ACC112 (cell line): Measurements from ENCODE around the gene RHEX.

Source experiments
- H2AFZ ChIP-seq: fragments of 200-600 bp; sonication (generic); one replicate; pipeline ENCODE4 v1.6.0; 2017; ENCODE audit warnings: antibody characterized with exemption, low read length; ENCODE audit not compliant: unreplicated experiment
- H3K27ac ChIP-seq: fragments of 200-600 bp; sonication (generic); 2 replicates; pipeline ENCODE4 v1.5.1; 2014; ENCODE audit warnings: low read depth, mild to moderate bottlenecking, antibody characterized with exemption, low read length, moderate library complexity
- H3K27me3 ChIP-seq: fragments of 200-600 bp; sonication (generic); 2 replicates; pipeline ENCODE4 v1.6.1; 2014; ENCODE audit warnings: mild to moderate bottlenecking, antibody characterized with exemption, low read length, moderate library complexity, mixed read lengths; ENCODE audit not compliant: insufficient read depth
- H3K36me3 ChIP-seq: fragments of 200-600 bp; sonication (generic); 2 replicates; pipeline ENCODE4 v1.6.1; 2016; ENCODE audit warnings: mild to moderate bottlenecking, antibody characterized with exemption, low read length, moderate library complexity, mixed read lengths; ENCODE audit not compliant: insufficient read depth
- H3K4me1 ChIP-seq: fragments of 200-600 bp; sonication (generic); one replicate; pipeline ENCODE4 v1.6.1; 2016; ENCODE audit warnings: low read length, mixed read lengths; ENCODE audit not compliant: insufficient read depth, unreplicated experiment, control insufficient read depth
- H3K4me3 ChIP-seq: fragments of 200-600 bp; sonication (generic); 2 replicates; pipeline ENCODE4 v1.5.1; 2014; ENCODE audit warnings: mild to moderate bottlenecking, low read depth, low read length
- H3K79me2 ChIP-seq: fragments of 200-600 bp; sonication (generic); one replicate; pipeline ENCODE4 v1.6.0; 2016; ENCODE audit warnings: low read length; ENCODE audit not compliant: control insufficient read depth, unreplicated experiment, insufficient read depth

RHEX gene

DNA sequence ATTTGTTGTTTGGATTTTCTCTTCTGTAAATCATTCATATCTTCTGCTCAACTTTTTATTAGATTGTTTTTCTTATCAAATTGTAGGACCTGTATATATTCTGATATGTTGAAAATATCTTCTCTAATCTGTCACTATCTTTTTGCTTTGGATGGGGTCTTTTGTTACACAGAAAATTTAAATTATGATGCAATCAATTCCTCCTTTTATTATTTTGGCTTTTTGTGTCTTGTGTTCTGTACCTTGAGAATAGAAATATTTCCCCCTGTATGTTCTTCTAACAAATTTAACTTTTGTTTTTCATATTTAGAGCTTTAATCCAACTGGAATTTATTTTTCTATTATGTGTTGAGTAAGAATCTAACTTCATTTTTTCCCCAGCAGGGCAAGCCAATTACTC is 67.4 kb downstream of the RHEX start:
- no peaks in the 10 kb centered on the region for H3K36me3 ChIP-seq
- peaks cover 54% of the 10 kb centered on the region for H3K27me3 ChIP-seq
- H3K79me2 ChIP-seq = no peaks in the 10 kb centered on the region
- H2AFZ ChIP-seq = no peak overlapping the region
- H3K4me1 ChIP-seq = no peaks in the 10 kb centered on the region
- no peak overlapping the region for H3K4me3 ChIP-seq
- no peak overlapping the region for H3K27ac ChIP-seq

GRCh38 chr1:206121269-206121668 is 68.3 kb downstream of the RHEX start:
- H3K27me3 ChIP-seq = peaks cover 55% of the 10 kb centered on the region
- H3K79me2 ChIP-seq = no peaks in the 10 kb centered on the region
- no peak overlapping the region for H3K4me3 ChIP-seq
- no peak overlapping the region for H2AFZ ChIP-seq
- no peaks in the 10 kb centered on the region for H3K4me1 ChIP-seq
- H3K27ac ChIP-seq = no peak overlapping the region
- H3K36me3 ChIP-seq = no peaks in the 10 kb centered on the region

DNA sequence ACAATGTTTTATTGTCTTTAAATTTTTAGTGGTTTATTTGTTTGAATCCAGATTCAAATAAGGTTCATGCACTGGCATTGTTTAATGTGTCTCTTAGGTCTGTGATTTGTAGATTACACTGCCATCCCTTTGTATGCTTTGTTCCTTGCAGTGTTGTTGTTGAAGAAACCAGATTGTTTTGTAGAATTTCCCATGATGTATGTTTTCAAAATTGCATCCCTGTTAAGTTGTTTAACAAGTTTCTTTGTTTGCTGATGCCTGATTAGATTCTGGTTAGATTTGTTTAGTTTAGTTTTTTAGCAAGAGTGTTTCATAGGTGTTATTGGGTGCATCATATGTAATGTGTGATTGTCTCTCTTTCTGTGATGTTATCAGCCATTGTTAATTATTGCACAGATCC is 69.7 kb downstream of the RHEX start:
- Histone ChIP-seq H3K4me3 (no peak overlapping the region), H3K4me1 (no peaks in the 10 kb centered on the region), H3K36me3 (no peaks in the 10 kb centered on the region), H2AFZ (no peak overlapping the region), H3K27me3 (peaks cover 54% of the 10 kb centered on the region), H3K79me2 (no peaks in the 10 kb centered on the region), H3K27ac (no peak overlapping the region)

- no peak overlapping the region for H3K4me3 ChIP-seq
- no peaks in the 10 kb centered on the region for H3K79me2 ChIP-seq
- no peaks in the 10 kb centered on the region for H3K36me3 ChIP-seq
- H3K4me1 ChIP-seq = no peaks in the 10 kb centered on the region
- H2AFZ ChIP-seq = no peak overlapping the region
- H3K27ac ChIP-seq = no peak overlapping the region
- H3K27me3 ChIP-seq = peaks cover 57% of the 10 kb centered on the region
These were observed 72.4 kb downstream of the RHEX start for GRCh38 chr1:206125346-206125745.

DNA sequence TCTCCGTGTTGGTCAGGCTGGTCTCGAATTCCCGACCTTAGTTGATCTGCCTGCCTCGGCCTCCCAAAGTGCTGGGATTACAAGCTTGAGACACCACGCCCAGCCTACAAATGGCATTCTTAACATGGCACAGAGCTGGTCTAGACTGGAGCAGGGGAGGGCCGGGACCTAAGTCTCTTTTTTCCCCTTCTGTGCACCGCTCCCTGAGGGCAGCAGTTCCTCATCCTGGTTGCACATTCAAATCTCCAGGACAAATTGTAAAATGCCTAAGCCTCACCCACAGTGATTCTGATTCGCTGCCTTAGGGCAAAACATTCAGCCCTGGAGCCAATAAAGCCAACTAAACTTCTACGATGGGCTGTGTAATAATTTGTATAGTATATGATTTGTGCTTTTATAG is 74.4 kb downstream of the RHEX start:
- Histone ChIP-seq H3K36me3 (no peaks in the 10 kb centered on the region), H3K4me1 (no peaks in the 10 kb centered on the region), H3K4me3 (no peak overlapping the region), H3K27me3 (peaks cover 46% of the 10 kb centered on the region), H2AFZ (no peak overlapping the region), H3K79me2 (no peaks in the 10 kb centered on the region), H3K27ac (no peak overlapping the region)

DNA sequence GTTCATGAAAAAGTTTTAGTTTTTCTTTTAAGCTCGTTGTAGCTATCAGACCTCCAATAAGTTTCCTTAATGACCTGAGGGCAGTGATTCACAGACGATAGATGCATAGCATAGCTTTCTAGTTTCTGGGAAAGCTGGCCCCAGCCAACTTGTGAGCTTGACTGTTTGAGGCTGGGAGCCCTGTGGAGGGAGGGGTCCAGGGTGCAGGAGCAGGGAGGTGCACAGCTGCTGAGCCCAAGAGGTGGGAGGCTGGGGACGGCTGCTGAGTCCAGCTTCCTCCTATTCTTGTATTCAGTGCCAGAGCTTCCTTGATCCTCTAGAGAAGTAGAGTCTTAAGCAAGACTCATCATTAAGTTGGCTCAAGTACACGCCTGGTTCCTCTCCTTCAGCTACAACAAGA is 75.2 kb downstream of the RHEX start:
- Histone ChIP-seq H3K4me3 (no peak overlapping the region), H3K36me3 (no peaks in the 10 kb centered on the region), H3K27me3 (peaks cover 46% of the 10 kb centered on the region), H3K27ac (no peak overlapping the region), H3K4me1 (no peaks in the 10 kb centered on the region), H2AFZ (no peak overlapping the region), H3K79me2 (no peaks in the 10 kb centered on the region)

DNA sequence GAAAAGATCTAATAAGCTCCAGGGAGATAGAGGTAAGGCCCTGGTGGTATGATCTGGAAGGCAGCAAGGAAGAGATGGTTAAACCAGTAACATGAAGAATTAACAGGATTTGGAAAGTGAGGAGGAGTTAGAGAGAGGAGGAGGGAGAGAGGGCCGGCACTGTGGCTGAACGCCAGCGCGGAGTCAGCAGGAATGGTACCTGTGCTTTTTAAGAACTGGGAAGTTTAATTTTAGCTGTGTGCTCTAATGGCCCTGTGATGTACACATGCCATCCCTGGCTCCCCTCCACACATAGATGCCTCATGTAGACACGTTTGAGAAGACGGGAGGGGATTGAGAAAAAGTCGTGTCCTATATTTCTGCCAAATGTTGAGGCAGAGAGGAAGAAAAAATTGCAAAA is 78.1 kb downstream of the RHEX start:
- peaks cover 33% of the 10 kb centered on the region for H3K27me3 ChIP-seq
- H3K79me2 ChIP-seq = no peaks in the 10 kb centered on the region
- H3K27ac ChIP-seq = no peak overlapping the region
- no peak overlapping the region for H2AFZ ChIP-seq
- no peaks in the 10 kb centered on the region for H3K36me3 ChIP-seq
- H3K4me1 ChIP-seq = no peaks in the 10 kb centered on the region
- H3K4me3 ChIP-seq = no peak overlapping the region

DNA sequence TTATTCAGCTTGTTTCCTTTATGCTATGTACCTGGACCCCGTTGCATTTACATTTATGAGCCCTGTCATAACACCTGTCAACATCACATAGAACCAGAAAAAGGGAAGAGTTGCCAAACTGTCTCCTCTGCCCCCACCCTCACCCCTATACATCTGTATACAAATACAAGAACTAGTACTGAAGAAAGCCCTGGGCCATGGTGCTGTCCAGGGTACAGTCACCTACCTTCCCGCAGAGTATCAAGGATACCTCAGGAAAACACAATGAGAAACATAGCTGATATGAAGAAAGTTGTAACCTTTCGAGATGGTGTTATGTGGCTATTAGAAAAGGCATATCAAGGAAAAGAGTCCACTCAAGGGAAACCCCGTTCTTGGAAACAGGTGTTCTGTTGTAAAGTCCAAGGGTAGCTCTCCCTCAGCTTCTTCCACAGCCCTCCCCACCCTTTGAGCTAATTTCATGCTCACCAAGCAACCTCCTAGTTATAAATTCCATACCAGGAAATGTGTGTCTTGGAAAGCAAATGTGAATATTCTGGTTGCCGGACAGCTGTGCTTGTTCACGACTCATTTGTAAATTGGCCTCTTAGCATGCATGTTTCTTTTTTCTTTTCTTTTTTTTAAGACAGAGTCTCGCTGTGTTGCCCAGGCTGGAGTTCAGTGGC is 80.9 kb downstream of the RHEX start:
- Histone ChIP-seq H2AFZ (no peak overlapping the region), H3K36me3 (no peaks in the 10 kb centered on the region), H3K4me1 (no peaks in the 10 kb centered on the region), H3K27me3 (peaks cover 20% of the 10 kb centered on the region), H3K27ac (no peak overlapping the region), H3K79me2 (no peaks in the 10 kb centered on the region), H3K4me3 (no peak overlapping the region)

DNA sequence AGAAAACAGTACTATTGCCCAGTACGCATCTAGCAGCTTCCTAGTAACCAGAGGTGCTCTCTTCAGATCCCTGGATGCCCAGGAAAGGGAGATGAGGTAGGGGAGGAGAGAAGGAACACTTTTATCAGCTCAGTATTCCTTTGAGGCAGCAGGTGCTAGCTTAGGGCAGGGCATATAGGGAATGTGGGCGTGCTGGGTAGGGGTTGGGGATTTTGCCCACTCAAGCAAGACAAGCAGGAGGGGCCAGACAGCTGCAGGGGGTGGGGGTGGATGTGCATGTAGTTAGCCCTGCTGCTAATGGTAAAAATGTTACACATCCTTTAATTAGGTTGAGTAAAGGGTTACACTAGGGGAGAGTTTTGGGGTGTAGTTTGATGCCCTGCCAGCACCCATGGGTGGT is 82.3 kb downstream of the RHEX start:
- no peak overlapping the region for H3K4me3 ChIP-seq
- H3K79me2 ChIP-seq = no peaks in the 10 kb centered on the region
- no peak overlapping the region for H3K27ac ChIP-seq
- no peaks in the 10 kb centered on the region for H3K4me1 ChIP-seq
- no peaks in the 10 kb centered on the region for H3K36me3 ChIP-seq
- no peak overlapping the region for H2AFZ ChIP-seq
- H3K27me3 ChIP-seq = peaks cover 25% of the 10 kb centered on the region

DNA sequence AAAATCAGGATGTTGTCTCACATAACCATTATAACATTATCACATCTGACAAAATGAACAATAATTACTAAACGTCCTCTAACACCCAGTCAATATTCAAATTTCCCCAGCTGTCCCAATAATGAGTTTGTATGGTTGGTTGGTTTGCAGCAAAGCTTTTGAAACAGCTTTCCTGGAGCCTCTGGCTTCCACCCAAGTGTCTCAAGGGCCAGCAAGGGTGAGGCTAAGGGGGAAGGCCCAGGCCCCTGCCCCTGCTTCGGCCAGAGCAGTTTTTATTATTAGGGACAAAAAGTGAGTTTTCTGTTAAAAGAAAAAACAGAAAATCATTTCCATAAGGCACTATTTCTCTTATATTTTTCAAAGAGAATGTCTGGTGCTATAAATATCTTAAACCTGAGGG is 83.3 kb downstream of the RHEX start:
- no peaks in the 10 kb centered on the region for H3K79me2 ChIP-seq
- no peak overlapping the region for H3K27ac ChIP-seq
- H3K36me3 ChIP-seq = no peaks in the 10 kb centered on the region
- peaks cover 34% of the 10 kb centered on the region for H3K27me3 ChIP-seq
- H3K4me1 ChIP-seq = no peaks in the 10 kb centered on the region
- H3K4me3 ChIP-seq = no peak overlapping the region
- H2AFZ ChIP-seq = no peak overlapping the region

DNA sequence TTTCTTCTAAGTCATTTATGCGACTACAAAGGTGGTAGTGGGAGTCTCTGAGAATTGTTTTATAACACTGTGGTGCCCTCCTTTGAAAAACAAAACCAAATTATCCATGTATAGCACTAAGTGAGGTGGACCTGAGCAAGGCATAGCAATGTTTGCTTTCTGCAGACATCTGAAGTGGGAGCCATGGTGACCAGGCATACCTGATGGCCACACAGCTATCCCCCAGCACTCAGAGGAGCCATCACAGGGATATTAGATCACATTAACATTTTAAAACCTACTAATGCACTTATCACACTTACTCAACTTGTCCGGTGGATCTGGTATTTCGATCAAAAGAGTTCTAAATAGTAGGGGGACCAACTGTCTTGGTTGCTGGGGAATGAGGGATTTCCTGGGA is 89.0 kb downstream of the RHEX start:
- H3K27me3 ChIP-seq = peaks cover 92% of the 10 kb centered on the region
- H2AFZ ChIP-seq = no peak overlapping the region
- no peak overlapping the region for H3K27ac ChIP-seq
- no peaks in the 10 kb centered on the region for H3K79me2 ChIP-seq
- no peaks in the 10 kb centered on the region for H3K36me3 ChIP-seq
- no peak overlapping the region for H3K4me3 ChIP-seq
- no peaks in the 10 kb centered on the region for H3K4me1 ChIP-seq
